Calu3 (cell line): ENCODE data around the gene NRIP2. TPM values are rescaled to one million over a fixed set of nuclear protein-coding genes. Genes with fewer than 3 reads are reported as not detected.

Source experiments
- BruUV-seq: library from RNA; stranded (reverse); fragments of 400-500 nt; replicated peaks from 2 replicates; lab custom pipeline; 2021; lab: Mats Ljungman, UMichigan
- CTCF ChIA-PET: fragments of 300-600 bp; sonication (Branson Sonifier 250); formaldehyde crosslinking; loops from one replicate; lab custom pipeline; 2022; ENCODE audit warnings: antibody characterized with exemption; lab: Charles Lee
- DNase-seq: peaks from one replicate; pipeline ENCODE4 v3.0.0; 2022
- H3K27ac Mint-ChIP-seq: one replicate; pipeline ENCODE4 v1.8.0; 2022; ENCODE audit warnings: mixed read lengths; ENCODE audit not compliant: unreplicated experiment
- H3K27me3 Mint-ChIP-seq: one replicate; pipeline ENCODE4 v1.8.0; 2022; ENCODE audit warnings: mixed read lengths; ENCODE audit not compliant: unreplicated experiment
- H3K36me3 Mint-ChIP-seq: one replicate; pipeline ENCODE4 v1.8.0; 2022; ENCODE audit warnings: mild to moderate bottlenecking, moderate library complexity, mixed read lengths; ENCODE audit not compliant: insufficient read depth, unreplicated experiment
- H3K4me1 Mint-ChIP-seq: one replicate; pipeline ENCODE4 v1.8.0; 2022; ENCODE audit warnings: mild to moderate bottlenecking, low read depth, mixed read lengths; ENCODE audit not compliant: unreplicated experiment
- H3K4me3 Mint-ChIP-seq: one replicate; pipeline ENCODE4 v1.8.0; 2022; ENCODE audit warnings: mild to moderate bottlenecking, low read depth, moderate library complexity, mixed read lengths; ENCODE audit not compliant: unreplicated experiment
- H3K9me3 Mint-ChIP-seq: one replicate; pipeline ENCODE4 v1.8.0; 2022; ENCODE audit warnings: low read depth, mixed read lengths; ENCODE audit not compliant: unreplicated experiment
- intact Hi-C: fragments of 100-400 bp; cut with micrococcal nuclease; formaldehyde crosslinking; loops from one replicate; pipeline ENCODE4 v1.10.0; 2022; ENCODE audit not compliant: unreplicated experiment
- total RNA-seq: library from RNA; stranded (reverse); gene quantifications from 2 replicates; pipeline ENCODE4 v1.2.3, GENCODE V29; 2022
- TF ChIP-seq, protein P1 (sequence below): fragments of 200-600 bp; IDR thresholded peaks from one replicate; pipeline ENCODE4 v1.8.0; 2022; ENCODE audit warnings: antibody characterized with exemption; ENCODE audit not compliant: unreplicated experiment

The NRIP2 gene
- total RNA-seq, 1 experiment from 2014 or later: not detected

DNA sequence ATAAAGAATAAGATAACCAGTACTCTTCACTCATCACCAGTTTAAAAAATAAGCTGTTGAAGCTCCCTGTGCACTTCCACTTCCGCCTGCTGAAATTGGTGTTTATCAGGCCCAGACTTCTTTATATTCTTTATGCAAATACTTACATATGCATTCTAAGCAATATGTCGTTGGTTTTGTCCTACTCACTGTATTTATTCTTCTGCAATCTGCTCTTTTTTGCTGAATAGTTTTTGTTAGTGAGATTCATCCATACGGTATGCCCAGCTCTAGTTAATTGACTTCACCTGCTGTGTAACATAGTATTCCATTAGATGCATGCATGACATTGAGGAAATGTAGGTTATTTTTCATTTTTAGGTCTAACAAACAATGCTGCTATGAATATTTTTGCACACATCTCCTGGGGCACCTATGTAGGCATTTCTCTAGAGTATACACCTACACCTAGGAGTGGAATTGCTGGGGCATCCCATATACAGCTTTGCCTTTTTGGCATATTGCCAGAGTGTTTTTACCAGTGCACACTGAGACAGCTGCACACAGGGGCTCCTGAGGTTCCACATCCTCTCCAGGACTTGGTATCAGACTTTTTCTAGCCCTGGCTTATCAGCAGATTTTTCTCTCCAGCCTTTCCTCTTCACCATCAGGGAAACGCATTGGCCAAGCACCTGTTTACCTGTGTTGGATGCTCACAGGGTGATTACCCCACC lies 1.0 kb upstream of the NRIP2 start:
- no TSS peak for BruUV-seq
- no peaks in the 10 kb centered on the region for H3K9me3 Mint-ChIP-seq
- no peak overlapping the region for H3K4me3 Mint-ChIP-seq
- H3K27ac Mint-ChIP-seq: no peak overlapping the region
- H3K4me1 Mint-ChIP-seq: no peaks in the 10 kb centered on the region
- H3K27me3 Mint-ChIP-seq: no peaks in the 10 kb centered on the region
- intact Hi-C loops: no loop called here
- CTCF ChIA-PET: interaction anchor here (0.7 kb wide), 1 partner anchor 12 kb away, joined by 4 read pairs; no protein-coding TSS in a partner anchor
- TF ChIP-seq, protein P1, sequence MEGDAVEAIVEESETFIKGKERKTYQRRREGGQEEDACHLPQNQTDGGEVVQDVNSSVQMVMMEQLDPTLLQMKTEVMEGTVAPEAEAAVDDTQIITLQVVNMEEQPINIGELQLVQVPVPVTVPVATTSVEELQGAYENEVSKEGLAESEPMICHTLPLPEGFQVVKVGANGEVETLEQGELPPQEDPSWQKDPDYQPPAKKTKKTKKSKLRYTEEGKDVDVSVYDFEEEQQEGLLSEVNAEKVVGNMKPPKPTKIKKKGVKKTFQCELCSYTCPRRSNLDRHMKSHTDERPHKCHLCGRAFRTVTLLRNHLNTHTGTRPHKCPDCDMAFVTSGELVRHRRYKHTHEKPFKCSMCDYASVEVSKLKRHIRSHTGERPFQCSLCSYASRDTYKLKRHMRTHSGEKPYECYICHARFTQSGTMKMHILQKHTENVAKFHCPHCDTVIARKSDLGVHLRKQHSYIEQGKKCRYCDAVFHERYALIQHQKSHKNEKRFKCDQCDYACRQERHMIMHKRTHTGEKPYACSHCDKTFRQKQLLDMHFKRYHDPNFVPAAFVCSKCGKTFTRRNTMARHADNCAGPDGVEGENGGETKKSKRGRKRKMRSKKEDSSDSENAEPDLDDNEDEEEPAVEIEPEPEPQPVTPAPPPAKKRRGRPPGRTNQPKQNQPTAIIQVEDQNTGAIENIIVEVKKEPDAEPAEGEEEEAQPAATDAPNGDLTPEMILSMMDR: no peak
- DNase-seq: no peak
- H3K36me3 Mint-ChIP-seq: peaks cover 5% of the 10 kb centered on the region

DNA sequence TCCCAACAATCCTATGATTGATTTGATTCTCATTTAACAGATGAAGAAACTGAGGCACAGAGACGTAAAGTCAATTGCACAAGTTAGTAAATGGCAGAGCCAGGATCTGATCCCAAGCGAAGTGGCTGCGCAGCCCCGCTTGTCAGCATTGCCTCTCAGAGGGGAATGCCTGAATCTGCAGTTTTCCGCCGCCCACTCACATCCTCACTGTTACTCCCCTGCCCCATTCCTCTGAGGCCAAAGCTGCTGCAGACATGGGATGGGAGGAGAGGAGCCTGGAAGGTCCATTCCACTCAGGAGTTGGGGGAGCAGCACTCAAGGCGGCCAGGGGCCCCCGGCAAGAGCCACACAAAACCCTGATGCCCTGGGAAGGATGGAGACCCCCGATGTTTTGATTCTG lies 1.0 kb downstream of the NRIP2 start:
- no peaks in the 10 kb centered on the region for H3K4me1 Mint-ChIP-seq
- TF ChIP-seq, protein P1: no peak
- intact Hi-C loops: no loop called here
- H3K27me3 Mint-ChIP-seq: no peaks in the 10 kb centered on the region
- no TSS peak for BruUV-seq
- H3K4me3 Mint-ChIP-seq: no peak overlapping the region
- no peaks in the 10 kb centered on the region for H3K9me3 Mint-ChIP-seq
- H3K27ac Mint-ChIP-seq: no peak overlapping the region
- no peaks in the 10 kb centered on the region for H3K36me3 Mint-ChIP-seq
- CTCF ChIA-PET: no interaction called here
- DNase-seq: no peak

DNA sequence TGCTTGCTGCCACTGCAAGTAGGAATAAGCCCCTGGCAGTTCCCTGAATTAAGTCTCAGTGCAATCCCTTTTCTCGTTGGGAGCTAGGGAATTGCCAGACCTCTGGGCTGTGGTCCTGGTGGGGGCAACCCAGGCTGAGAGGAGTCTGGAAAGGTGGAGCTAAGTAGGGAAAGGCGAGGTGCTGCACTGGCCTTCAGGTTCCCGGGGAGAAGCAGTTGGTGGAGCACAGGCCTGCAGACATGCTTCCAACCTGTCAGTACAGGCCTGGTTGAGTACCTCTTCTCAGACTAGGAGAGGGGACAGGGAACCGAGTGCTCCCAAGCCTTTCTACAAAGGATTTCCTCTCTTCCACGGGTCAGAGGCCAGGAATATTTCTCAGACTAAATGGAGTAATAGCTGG lies 1.5 kb downstream of the NRIP2 start:
- H3K27ac Mint-ChIP-seq: no peak overlapping the region
- TF ChIP-seq, protein P1: no peak
- no TSS peak for BruUV-seq
- CTCF ChIA-PET: no interaction called here
- no peaks in the 10 kb centered on the region for H3K27me3 Mint-ChIP-seq
- no peak for DNase-seq
- intact Hi-C loops: no loop called here
- H3K36me3 Mint-ChIP-seq: no peaks in the 10 kb centered on the region
- no peaks in the 10 kb centered on the region for H3K4me1 Mint-ChIP-seq
- H3K9me3 Mint-ChIP-seq: no peaks in the 10 kb centered on the region
- H3K4me3 Mint-ChIP-seq: no peak overlapping the region

DNA sequence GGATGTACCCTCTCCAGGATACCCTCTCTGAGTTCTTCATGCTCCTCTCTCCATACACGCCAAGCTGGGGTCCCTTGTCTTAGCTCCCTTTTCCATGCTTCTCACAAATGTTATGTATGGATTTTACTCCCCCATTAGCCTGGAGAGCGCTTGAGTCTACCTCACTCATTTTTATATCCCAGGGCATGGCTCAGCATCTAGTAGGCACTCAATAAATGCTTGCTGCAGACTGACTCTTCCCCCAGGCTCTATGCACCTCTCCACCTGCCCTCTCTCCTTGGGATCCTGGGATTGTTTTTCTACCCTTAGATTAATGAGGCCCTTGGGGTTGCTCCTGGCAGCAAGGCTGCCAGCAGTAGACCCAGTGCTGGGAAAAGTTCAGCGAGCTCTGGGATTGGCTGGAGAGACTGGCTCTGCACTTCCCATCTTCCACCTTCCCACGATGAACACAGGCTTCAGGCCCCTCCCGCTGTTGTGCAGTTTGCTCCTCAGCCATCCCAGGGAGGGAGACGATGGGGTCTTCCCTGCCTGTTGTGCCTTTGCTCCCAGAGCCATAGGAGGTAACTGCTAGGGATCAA lies 2.2 kb downstream of the NRIP2 start:
- H3K36me3 Mint-ChIP-seq: no peaks in the 10 kb centered on the region
- CTCF ChIA-PET: no interaction called here
- H3K27me3 Mint-ChIP-seq: no peaks in the 10 kb centered on the region
- no TSS peak for BruUV-seq
- intact Hi-C loops: no loop called here
- H3K27ac Mint-ChIP-seq: no peak overlapping the region
- H3K9me3 Mint-ChIP-seq: no peaks in the 10 kb centered on the region
- TF ChIP-seq, protein P1: no peak
- H3K4me3 Mint-ChIP-seq: no peak overlapping the region
- DNase-seq: no peak
- H3K4me1 Mint-ChIP-seq: no peaks in the 10 kb centered on the region
